Ascending aorta (tissue), 2 donors: ENCODE data around the gene HOXA10. TPM values are rescaled to one million over a fixed set of nuclear protein-coding genes. Genes with fewer than 3 reads are reported as not detected.
A peak's percentile ranks its signal among the peaks of the same experiment; 100 is the strongest.

Experiments used
- DNase-seq, 2 donors: peaks; one replicate each; pipeline ENCODE4 v3.0.0-alpha.2; 2019; ENCODE audit warnings: low spot score in 2 of 2
- H3K27ac ChIP-seq, 2 donors: fragments of 200-600 bp; sonication (generic); one replicate each; pipeline ENCODE4 v1.5.1; 2016 to 2017; ENCODE audit warnings: mild to moderate bottlenecking in 1 of 2
- H3K27me3 ChIP-seq: fragments of 200-600 bp; sonication (generic); one replicate; pipeline ENCODE4 v1.5.1; 2017
- H3K36me3 ChIP-seq, 2 donors: fragments of 200-600 bp; sonication (generic); one replicate each; pipeline ENCODE4 v1.5.1; 2016
- H3K4me1 ChIP-seq, 2 donors: fragments of 200-600 bp; sonication (generic); one replicate each; pipeline ENCODE4 v1.5.1; 2016 to 2017; ENCODE audit warnings: mild to moderate bottlenecking in 1 of 2
- H3K4me3 ChIP-seq, 2 donors: fragments of 200-600 bp; sonication (generic); one replicate each; pipeline ENCODE4 v1.5.1; 2016 to 2017; ENCODE audit warnings: mild to moderate bottlenecking in 1 of 2
- H3K9me3 ChIP-seq, 2 donors: fragments of 200-600 bp; sonication (generic); one replicate each; pipeline ENCODE4 v1.5.1; 2016
- intact Hi-C: fragments of 100-400 bp; cut with DNase I; formaldehyde crosslinking; loops from one replicate; pipeline ENCODE4 v1.15.1; 2023
- total RNA-seq: library from RNA; depleted of rRNA; stranded (reverse); fragments of >200 nt; gene quantifications from one replicate; pipeline ENCODE4 v1.1.0, GENCODE V29; 2016
- TF ChIP-seq, protein P1 (sequence below), 3 experiments: fragments of 200-600 bp in 2 of 3; fragments of 450-650 bp in 1 of 3; sonication (generic) in 2 of 3; IDR thresholded peaks; one replicate each; pipeline ENCODE4 v1.5.1; 2016 to 2019; ENCODE audit warnings: antibody characterized with exemption in 3 of 3, mild to moderate bottlenecking in 1 of 3, moderate library complexity in 1 of 3

Gene HOXA10
- total RNA-seq, 1 donor from 2014 or later = not detected

DNA sequence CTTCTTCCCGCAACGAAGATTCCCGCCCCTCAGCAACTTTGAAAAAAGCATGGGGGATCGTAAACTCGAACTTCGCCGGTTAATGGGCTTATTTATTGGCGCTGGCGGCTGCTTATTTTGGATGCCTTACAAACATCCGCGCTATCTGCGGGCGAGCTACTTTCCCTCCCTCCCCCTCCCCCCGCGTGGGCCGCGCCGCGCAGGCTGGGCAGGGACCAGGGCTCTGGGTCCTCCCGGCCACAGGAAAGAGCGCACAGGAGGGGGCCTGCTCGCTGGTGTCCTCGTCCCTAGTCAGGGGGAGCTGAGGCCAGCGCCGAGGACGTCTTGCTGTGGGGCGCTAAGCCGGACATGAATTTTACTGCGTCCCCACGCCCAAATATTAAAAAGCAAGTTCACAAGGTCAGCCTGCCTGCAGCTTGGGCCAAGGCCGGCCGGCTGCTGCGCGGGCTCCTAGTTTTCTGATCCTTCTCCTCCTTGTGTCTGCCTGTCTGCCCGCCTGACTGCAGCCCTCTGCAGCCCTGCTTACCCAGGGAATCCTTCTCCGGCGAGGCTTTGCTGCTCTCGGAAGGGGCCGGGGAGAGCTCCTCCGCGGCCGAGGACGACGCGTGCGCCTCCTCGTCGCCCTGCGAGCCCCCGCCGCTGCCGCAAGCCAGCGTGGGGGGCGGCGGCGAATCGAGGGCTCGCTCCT is 1.2 kb downstream of the HOXA10 start:
- Histone ChIP-seq H3K9me3 (no peaks in the 10 kb centered on the region), H3K4me1 (peaks cover 0 to 19% of the 10 kb centered on the region in 2 donors), H3K36me3 (no peaks in the 10 kb centered on the region), H3K27me3 (peaks cover 64% of the 10 kb centered on the region), H3K4me3 (peak overlapping the region; percentile 55 to 71), H3K27ac (peak overlapping the region in 1 of 2 donors; percentile 37)
- peak in 1 of 2 donors; percentile 65 for DNase-seq
- TF ChIP-seq, protein P1, sequence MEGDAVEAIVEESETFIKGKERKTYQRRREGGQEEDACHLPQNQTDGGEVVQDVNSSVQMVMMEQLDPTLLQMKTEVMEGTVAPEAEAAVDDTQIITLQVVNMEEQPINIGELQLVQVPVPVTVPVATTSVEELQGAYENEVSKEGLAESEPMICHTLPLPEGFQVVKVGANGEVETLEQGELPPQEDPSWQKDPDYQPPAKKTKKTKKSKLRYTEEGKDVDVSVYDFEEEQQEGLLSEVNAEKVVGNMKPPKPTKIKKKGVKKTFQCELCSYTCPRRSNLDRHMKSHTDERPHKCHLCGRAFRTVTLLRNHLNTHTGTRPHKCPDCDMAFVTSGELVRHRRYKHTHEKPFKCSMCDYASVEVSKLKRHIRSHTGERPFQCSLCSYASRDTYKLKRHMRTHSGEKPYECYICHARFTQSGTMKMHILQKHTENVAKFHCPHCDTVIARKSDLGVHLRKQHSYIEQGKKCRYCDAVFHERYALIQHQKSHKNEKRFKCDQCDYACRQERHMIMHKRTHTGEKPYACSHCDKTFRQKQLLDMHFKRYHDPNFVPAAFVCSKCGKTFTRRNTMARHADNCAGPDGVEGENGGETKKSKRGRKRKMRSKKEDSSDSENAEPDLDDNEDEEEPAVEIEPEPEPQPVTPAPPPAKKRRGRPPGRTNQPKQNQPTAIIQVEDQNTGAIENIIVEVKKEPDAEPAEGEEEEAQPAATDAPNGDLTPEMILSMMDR (IDR thresholded peaks at IDR 0.05) = no peak
- intact Hi-C loops = no loop called here

GRCh38 chr7:27172315-27172774 is 1.8 kb downstream of the HOXA10 start:
- H3K27ac ChIP-seq = no peak overlapping the region
- intact Hi-C loops = no loop called here
- H3K4me3 ChIP-seq = peak overlapping the region in 1 of 2 donors; percentile 71
- peak in 1 of 2 donors; percentile 58 for DNase-seq
- H3K27me3 ChIP-seq = peaks cover 64% of the 10 kb centered on the region
- no peaks in the 10 kb centered on the region for H3K9me3 ChIP-seq
- TF ChIP-seq, protein P1 (IDR thresholded peaks at IDR 0.05) = no peak
- peaks cover 0 to 19% of the 10 kb centered on the region in 2 donors for H3K4me1 ChIP-seq
- H3K36me3 ChIP-seq = no peaks in the 10 kb centered on the region

- Histone ChIP-seq H3K27ac (no peak overlapping the region), H3K27me3 (peaks cover 70% of the 10 kb centered on the region), H3K9me3 (no peaks in the 10 kb centered on the region), H3K4me1 (peaks cover 0 to 19% of the 10 kb centered on the region in 2 donors), H3K36me3 (no peaks in the 10 kb centered on the region), H3K4me3 (no peak overlapping the region)
- TF ChIP-seq, protein P1 (IDR thresholded peaks at IDR 0.05) = no peak
- intact Hi-C loops = no loop called here
- DNase-seq = peak in 1 of 2 donors; percentile 50
Observed at GRCh38 chr7:27171637-27172314, 2.3 kb downstream of the HOXA10 start.

GRCh38 chr7:27171325-27171636 is 2.8 kb downstream of the HOXA10 start:
- Histone ChIP-seq H3K4me1 (peaks cover 0 to 20% of the 10 kb centered on the region in 2 donors), H3K27me3 (peaks cover 75% of the 10 kb centered on the region), H3K27ac (no peak overlapping the region), H3K4me3 (no peak overlapping the region), H3K9me3 (no peaks in the 10 kb centered on the region), H3K36me3 (no peaks in the 10 kb centered on the region)
- TF ChIP-seq, protein P1 (IDR thresholded peaks at IDR 0.05) = no peak
- DNase-seq = peak in 1 of 2 donors; percentile 51
- intact Hi-C loops = no loop called here

DNA sequence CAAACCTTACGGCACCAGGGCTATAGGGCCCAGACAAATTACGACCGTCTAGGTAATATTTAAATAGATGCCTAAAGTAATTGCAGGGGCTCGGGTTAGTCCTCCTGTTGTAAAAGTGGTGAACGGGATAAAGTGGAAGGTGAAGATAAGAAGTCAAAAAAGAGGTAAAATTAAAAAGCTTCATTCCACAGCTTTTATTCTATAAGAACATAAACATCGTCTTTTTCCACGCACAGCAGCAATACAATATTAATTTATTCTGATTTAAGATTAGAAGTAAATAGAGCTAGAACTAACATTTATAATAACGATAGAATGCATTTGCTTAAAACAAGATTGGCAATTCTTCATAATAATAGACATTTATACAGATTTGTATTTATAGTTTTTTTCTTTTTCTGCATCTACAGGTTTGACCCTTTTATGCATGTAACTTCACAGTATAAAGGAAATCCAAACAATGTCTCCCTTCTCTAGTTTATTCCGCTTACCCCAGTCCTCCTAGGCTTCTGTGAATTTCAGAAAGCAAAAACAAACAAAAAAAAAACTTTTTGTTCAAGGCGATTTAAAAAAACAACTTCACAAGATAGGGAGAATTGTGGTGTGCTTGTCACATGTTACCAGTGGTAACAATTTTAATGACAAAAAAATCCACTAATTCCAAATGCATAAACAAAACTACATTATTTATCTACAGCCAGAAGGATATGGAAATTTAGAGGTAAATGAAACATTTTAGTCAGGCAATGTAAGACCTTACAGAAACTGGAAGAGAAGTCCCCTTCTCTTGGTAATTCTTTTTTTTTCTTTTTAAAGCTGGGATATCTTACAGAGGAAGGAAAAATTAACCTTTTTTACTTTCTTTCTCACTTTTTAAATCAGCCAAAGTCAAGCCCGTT is 3.4 kb downstream of the HOXA10 start:
- Histone ChIP-seq H3K27ac (no peak overlapping the region), H3K4me1 (peaks cover 0 to 23% of the 10 kb centered on the region in 2 donors), H3K9me3 (no peaks in the 10 kb centered on the region), H3K27me3 (peaks cover 78% of the 10 kb centered on the region), H3K36me3 (no peaks in the 10 kb centered on the region), H3K4me3 (no peak overlapping the region)
- intact Hi-C loops = no loop called here
- no peak for DNase-seq
- TF ChIP-seq, protein P1 (IDR thresholded peaks at IDR 0.05) = no peak
